NCI-H345 (cell line): Measurements from ENCODE around the gene IQSEC1.

Source experiments
- DNase-seq: peaks from one replicate; lab custom pipeline; 2025; lab: John Stamatoyannopoulos, UW

IQSEC1 gene

DNA sequence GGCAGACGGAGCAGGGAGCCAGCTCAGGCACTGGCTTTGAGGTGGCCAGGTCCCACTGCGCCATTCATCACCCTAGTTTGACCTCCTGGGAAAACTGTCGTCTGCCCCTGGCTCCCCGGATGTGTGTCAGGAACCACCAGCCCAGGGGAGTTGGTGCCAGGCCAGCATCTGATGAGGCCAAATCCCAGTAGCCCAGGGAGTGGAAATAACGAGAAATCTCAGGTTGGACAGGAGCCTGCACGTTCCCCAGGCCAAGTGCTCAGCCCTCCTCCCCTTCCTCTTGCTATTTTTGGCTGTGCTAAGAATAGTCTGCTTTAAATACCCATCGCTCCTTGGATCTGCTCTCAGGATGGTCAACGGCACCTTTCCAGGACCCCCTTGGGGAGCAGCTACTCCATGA is 138.8 kb downstream of the IQSEC1 start:
- DNase-seq: no peak

DNA sequence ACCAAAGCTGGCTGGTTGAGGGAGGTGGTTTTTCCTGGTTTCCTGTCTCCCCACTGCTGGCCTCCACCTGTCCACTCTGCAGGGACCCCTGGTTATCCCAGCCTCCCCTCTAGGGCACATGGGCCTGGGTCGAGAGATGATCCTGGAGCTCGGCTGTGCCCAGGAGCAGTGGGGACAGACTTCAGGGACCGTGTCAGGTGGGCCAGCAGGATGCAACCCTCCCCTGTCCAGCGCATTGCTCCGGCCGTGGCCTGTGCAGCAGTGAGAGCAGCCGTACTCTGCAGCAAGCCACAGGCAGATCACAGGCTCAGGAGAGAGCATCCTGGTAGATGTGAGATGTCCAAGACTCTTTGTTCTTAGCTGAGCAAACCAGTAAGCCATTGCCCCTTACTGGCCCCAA is 139.3 kb downstream of the IQSEC1 start:
- DNase-seq: no peak

DNA sequence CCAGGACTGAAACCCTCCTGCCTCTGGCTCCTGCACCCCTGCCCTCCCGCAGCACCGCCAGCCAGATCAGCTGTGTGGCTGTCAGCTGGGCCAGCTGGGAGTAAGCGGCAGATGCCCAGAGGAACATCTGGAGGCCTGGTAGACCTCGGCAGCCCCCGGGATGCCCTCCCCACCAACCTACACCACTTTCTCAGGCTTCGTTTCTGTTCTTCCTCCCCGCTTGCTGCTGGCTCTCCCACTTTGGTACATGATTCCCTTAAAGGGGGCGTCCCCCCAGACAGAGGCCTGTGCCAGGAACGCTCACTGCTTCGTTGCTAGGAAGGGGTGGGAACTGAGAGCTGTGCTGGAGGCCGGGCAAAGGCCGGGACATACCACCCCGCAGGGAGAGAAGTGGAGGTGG is 140.5 kb downstream of the IQSEC1 start:
- DNase-seq: no peak

DNA sequence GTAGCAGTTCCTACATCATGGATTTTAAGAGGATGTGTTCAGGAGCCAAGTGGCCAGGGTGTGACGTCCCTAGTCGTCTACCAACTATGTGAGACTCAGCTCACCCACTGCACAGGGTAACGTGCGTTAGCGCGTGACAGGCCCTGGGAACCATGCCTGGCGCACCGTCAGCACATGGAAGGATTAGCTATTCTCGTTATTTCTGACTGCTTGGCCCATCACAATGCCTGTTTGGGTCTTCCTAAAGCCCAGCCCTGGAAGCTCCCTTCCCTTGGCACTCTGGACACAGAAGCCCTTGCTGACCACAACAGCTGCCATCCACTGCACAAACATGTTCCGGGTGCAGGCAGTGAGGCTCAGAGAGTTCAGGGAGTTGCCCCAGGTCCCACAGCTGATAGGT is 140.9 kb downstream of the IQSEC1 start:
- no peak for DNase-seq

DNA sequence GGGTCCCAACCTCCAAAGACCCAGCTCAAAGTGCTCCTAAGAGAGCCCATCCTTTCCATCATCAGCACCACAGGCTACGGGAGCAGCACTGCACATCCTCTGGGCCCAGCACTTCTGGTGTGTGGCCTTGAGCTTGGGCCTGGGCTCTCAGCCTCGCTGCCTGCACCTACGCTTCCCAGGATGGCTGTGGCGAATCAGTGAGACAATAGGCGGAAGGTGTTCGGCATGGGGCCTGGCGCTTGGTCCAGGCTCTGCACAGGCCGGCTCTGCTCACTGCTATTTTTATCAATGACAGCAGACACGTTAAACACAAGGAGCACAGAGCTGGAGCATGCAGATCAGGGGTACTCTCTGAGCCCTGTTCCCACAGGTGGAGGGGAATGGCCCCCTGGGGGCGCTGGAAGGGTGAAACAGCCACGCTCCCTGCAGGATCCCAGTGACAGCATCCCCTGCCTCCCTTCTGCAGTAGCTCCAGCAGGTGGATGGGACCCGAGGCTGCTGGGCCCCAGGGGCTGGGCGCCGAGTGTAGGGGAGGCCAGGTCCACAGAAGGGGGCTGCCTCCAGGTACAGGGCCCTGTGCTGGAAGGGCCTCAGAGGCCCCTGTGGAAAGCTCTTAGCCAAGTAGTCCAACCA is 141.8 kb downstream of the IQSEC1 start:
- DNase-seq: no peak

DNA sequence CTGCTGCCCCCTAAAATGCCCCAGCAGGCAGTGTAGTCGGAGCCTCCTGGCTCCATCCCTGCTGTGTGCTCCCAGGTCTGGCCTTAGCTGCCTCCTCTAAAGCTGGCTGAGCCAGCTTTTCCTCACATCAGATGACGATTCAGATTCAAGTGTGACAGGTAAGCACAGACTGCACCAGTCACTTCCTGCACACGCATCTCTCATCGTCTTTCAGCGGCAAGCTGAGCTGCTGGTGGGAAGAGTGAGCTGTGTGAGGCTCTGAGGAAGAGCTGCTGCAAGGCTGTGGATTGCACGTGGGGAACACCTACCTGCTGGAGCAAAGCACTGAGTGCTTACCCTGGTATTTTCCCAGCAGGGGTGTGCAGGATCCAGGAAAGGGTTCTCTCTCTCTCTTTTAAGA is 143.4 kb downstream of the IQSEC1 start:
- DNase-seq: no peak

DNA sequence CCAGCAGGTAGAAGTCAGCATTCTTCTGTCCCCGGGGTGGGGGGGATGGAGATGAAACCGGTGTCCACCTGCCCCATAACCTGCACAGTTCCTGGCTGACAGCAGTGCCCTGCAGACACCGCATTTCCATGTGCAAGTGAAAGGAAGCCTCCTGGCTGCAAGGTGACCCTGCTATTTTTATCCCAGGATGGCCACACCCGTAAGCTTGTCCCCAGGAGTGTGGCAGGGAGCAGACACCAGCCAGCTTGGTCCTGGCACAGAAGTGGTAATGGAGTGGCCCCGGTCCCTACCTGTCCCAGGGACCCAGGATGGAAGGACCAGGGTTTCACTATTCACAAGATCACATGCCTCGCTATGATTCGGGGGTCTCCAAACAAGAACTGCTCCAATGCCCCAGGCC is 146.6 kb downstream of the IQSEC1 start:
- no peak for DNase-seq

DNA sequence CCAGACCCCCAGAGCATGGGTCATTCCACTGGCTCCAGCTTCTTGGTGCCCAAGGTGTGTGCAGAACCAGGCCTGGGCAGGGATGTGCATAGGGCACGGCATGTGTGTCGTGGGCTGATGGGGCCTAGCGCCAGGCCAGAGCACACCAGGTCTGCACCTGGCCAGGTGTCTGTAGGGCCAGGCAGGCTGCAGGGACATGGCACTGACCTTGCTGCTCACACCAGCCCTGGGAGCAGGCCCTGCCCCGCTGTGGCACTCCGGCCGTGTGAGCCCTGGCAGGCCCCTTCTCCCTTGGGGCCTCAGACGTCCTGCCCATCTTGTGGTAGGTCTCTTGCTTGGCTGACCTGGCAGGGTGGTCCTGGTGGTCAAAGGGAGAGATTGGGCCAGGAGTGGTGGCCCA is 147.6 kb downstream of the IQSEC1 start:
- no peak for DNase-seq

DNA sequence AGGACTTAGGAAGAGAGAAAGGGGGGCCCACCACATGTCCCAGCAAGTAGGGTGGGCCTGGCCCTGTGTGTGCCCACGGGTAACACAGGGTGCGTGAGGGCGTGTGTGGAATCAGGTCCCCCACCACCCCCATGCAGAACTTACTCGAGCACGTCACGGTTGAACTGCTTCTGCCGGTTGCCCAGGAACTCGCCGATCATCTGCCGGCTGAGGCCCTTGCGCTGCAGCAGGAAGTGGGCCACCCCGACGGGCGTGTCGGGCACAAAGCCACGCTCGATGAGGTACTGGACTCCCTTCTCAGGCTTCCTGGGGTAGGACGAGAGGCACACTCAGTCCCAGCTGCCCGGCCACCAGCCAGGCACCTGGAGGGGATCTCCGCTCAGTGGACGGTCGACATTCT is 148.8 kb downstream of the IQSEC1 start:
- no peak for DNase-seq

DNA sequence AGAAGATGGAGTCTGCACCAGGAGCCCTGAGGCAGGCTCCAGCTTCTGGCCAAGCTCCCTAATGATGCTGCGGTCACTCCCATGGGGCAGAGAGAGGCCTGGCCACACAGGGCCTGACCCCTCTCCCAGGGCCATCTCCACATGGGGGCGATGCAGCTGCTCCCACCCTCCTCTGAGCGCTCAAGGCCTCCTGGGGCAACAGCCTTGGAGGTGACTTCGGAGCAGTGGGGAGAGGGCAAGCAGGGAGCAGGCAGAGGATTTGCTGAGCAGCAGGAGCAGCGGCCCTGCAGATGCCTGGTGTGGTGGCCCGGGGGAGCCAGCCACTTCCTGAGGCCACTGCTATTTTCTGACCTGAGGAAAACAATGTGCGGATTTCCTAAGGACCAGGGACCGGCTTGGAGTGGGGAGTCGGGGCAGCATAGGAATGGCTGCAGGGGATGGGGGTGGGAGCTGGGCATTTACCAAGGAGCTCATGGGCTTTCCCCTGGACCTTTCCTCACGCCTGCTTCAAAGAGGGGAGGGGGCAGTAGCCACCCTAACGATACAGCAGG is 150.3 kb downstream of the IQSEC1 start:
- DNase-seq: no peak

DNA sequence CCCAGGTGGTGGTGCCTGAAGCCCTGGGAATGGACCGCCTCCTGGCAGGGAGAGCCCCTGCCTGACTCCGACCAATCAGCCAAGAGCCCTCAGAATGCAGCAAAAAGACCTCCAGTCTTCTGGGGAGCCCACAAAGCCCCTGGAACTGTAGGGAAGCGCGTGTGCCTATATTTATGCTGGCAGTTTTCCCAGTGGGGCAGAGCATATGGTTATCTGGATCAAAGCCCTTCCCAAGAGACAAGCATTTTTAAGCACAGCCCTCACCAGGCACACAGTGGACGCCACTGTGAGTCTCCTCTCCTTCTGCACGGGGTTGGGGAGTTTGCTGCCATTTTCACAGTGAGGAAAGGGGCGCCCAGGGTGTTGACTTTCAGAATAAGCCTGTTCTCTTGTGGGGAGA is 150.9 kb downstream of the IQSEC1 start:
- no peak for DNase-seq

DNA sequence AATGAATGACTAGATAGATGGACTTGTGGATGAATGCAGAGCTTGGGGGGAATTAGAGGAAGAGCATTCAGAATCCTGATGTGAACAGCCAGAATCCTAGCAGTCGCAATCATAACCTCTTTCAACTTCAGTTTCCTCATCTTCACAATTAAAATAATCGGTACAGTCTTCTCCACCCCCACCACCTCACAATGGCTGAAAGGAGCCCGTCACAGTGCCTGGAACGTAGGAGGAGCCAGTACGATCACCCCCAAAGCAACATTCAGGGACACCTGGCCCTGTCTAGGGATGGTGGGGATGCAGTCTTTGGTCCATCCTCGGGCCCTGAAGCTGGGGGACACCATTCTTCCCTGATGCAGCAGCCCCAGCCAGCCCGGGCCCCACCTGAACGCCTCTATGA is 151.5 kb downstream of the IQSEC1 start:
- DNase-seq: no peak

DNA sequence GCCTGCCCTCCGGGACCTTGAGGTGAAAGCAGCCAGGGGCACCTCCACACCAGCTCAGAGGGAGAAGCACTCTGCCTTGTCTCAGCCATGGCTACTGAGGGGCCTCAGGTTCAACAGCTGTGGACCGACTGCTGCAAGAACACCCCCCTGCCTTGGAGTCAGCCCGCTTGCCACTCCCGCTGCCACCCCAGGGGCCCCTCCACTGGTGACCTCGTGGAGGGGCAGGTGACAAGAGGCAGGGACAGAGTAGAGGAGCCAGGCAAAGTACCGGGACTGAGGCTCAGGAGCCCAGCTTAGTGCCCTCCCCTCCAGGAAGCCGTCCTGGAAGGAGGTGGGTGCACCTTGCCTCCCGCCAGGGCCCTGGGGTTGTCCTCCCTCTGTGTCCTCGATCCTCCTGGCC is 152.3 kb downstream of the IQSEC1 start:
- DNase-seq: no peak

DNA sequence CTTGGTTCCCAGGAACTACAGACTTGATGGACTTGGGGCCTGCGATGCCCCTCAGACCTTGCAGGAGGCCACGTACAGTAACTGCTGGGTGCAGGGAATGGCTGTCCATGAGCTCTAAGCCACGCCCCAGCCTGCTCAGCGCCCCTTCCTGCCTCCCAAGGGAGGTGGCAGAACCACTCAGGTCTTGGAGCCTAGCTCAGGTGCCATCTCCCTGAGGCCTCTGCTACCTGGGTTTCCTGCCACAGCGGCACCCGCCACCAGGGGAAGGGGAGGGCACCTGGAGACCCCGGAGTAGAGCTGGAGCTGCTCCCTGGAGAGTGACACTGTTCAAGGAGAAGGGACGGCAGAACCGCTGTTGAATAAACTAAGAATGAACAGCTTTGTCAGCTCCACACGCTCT is 154.0 kb downstream of the IQSEC1 start:
- DNase-seq: no peak

DNA sequence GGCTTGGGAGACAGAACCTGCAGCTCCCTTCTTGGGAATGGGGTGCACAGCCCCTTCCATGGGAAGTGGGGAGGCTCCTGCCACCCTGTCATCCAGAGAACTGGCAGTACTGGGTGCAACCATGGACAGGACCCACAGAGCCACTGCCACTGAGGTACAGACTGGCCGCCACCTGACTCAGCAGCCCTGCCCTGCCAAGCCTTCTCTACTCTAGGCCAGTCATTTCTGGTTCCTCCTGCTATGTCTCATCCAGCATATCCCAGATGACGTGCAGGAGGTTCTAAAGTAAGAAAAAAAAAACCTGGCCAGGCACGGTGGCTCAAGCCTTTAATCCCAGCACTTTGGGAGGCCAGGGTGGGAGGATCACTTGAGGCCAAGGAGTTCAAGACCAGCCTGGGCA is 155.0 kb downstream of the IQSEC1 start:
- no peak for DNase-seq

DNA sequence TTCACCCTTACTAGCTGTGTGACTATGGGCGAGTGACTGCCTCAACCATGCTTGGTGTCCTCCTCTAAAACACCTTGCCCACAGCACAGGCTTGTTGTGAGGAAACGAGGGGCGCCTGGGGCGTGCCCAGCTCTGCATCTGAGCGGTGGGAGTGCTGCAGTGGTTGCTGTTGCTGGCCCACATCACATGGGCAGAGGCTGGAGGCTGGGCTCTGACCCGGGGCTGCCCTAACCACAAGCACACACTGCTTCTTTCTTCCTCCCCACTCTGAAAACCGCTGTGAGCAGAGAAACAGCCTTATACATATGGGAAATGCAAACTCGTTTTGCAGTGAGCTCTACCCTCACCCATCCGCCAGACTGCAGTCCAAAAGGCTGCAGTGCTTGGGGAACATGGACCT is 157.1 kb downstream of the IQSEC1 start:
- no peak for DNase-seq

DNA sequence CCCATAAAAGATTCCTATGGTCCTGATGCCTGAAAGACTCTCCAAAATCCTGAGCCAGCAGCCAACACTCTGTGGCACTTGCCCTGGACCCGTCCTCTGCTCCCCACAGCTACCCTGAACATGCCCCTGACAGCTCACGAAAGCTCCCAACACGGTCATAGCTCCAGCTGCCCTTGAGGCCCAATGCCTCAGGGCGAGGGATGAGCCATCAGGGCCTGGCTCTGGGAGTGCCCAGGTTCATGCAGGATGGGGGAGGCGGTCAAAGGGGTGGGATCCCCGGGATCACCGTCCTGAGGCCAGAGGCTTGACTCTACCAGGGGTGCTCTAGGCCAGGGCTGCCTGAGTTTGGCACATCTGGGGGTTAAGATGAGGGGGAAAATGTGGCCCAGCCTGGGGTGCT is 159.1 kb downstream of the IQSEC1 start:
- DNase-seq: no peak

DNA sequence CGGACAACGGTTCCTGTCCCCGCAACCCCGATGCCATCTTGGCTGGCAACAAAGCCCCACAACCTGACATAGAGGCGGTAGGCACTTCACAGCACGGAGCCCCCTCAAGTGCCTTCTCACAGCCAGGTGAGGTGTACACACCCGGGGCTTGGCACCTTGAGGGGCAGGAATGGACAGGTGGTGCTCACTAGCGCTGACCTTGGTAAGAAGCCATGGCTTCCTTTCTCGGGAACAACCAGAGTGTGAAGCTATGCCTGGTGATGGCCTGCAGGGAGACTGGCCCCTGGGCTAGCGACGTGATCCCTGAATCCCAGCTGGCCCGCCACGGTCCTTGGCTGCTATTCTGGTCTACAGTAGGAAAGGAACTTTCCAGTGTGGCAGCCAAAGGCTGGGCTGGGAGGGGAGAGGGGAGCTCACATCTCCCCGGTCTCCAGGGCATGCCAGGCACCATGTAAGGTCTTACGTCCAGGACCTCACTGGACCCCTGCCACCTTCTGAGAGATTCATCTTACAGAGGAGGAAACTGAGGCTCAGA is 161.3 kb downstream of the IQSEC1 start:
- no peak for DNase-seq

DNA sequence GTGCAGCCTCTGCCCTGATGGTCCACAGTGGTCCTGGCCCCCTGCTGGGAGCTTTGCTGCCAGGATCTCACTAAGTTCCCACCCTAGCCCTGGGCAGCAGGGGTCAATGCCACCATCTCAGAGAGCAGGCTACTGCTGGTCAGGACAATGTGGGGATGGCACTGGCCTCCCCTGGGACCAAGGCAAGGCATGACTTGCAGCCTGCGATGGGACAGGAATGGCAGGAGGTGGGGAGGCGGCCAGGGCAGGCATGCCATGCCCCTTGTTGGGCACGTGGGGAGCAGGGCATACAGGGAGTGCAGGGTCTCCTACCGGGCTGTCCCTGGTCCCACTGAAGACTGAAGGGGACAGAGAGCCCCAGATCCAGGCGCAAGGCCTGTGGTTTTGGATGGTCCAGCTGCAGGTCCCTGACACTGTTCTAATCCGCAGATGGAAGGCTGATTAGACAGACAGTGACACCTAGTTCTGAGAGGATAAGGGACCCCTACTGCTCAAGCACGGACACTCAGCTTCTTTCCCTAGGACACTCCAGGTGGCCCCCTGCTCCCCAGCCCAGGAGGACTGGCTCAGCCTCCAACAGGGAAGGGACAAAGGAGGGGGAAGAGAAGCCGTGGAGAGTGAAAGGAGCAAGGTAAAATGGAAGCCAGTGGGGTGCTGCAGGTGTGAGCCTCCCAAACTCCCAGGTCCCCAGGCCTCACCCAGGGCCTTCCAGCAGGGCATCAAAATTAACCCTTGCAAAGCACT is 162.7 kb downstream of the IQSEC1 start:
- peak; percentile 72 for DNase-seq

DNA sequence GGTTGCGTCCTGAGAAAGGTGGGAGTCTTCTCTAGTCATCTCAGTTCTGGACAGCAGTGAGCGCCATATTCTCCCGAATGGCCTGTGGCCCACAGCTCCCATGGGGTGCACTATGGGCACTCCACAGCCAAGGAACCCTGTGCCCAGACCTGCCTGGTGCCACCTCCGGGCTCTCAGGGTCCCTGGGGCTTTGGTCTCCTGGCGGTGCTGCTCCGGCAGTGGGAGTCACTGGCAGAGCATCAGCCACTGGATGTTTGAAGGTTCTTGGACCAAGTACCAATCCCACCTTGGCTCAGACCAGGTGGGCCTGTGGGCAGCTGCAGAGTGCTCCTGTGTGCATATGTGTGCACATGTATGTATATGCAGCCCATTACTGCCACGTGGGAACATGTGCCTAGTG is 163.5 kb downstream of the IQSEC1 start:
- no peak for DNase-seq

DNA sequence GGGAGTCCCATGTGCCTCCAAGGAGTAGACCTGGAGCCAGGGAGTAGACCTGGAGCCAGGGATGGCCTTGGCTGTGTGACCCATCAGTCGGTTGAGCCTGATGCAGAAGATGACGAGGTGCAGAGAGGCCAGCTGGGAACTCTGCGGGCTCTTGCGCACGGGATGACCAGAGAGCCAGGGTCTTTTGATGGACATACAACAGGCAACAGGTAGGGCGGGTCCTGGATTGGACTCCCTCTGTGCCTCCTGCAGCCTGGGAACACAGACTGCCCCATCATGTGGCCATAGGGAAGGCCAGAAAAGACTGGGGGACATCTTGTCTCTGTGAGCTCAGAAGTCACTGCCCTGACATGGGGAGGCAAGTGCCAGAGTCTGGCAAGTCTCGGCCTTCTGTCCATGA is 164.4 kb downstream of the IQSEC1 start:
- DNase-seq: no peak

DNA sequence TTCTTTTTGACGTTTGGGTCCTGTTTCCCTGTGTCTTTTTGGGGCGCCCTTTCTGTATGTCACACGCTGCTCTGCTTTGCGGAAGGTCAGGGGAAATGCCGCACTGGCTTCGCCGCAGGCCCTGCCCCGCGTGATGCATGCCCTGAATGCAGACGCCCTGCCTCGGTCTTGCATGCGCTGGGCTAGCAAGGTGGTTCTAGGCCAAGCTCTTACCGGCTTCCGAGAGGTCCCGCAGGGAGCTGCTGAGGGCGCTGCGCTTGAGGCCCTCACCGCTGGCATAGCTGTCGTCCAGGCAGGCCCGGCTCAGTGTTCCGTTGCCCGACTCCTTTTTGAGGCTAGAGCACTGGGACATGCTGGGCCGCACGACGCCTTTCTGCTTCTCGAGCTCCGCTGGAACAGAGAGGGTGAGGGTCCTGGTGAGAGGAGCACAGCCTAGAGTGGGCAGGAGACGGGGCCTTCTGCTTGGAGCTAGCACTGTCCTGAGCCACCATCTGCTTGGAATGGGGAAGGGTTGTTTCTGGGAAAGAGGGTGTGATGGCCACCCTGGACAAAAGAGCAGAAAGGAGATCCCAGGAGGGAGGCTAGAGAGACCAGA is 165.0 kb downstream of the IQSEC1 start:
- DNase-seq: no peak

DNA sequence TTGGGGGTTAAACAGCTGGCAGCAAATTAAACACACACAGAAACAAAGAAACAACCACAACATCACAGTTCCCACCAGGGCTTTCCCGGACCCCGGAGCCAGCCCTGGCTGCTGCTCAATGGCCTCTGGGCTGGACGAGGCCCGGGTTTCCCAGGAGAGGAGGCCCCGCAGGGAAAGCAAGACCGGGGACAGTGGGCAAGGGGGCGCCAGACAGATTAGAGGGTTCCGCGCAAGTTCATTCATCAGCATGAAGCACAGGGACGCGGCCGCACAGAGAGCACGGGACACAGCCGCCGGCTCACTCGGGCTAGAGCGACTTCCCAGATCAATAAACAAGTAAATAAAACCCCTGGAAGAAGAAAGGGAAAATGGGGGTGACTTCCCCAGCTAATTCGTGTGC is 165.5 kb downstream of the IQSEC1 start:
- no peak for DNase-seq
